ACHN (cell line): Measurements from ENCODE around the gene PHF19.

ENCODE experiments used
- DNase-seq: peaks from one replicate; pipeline ENCODE4 v3.0.0-alpha.2; 2015
- in situ Hi-C: cut with HindIII; loops from 2 replicates; pipeline ENCODE4 v1.10.0; 2017; ENCODE audit warnings: low sequenced_read_pairs, low pct_ligation_motif_present, low pct_unique_long_range_greater_than_20kb

PHF19 gene

DNA sequence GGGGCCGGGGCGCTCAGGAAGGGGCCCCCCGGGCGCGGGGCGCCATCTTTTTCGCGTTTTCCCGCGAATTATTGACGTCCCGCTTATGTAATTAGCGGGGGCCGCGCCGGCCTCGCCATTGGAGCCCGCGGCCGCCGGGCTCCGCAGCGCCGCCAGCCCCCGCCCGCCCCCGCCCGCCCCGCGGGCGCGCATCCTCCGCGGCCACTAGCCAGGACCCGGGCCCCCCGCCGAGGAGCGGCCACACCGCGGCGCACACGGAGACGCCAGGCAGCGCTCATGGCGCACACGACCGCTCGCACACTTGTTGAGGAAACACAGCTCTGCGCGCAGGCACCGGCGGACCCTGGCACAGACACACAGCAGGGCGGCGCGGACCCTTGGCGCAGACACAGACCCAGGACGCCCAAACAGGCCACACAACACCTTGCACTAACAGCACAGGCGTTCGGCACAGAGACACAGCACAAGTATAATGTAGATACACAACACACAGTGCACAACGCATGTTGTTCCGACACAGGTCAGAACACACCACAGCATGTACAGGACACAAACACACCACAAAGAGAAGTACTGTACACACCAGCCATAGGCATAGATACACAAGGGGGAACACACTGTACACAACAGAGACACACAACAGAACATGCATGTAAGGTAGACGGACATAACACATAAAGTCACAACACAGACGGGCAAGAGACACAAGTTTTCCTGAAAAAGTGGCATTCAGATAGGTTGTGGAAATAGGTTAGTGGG is 467 bp upstream of the PHF19 start:
- in situ Hi-C loops, result no loop called here
- peak; percentile 74 for DNase-seq

GRCh38 chr9:120875954-120876841 is 790 bp downstream of the PHF19 start:
- DNase-seq, result peak; percentile 93
- in situ Hi-C loops, result no loop called here

GRCh38 chr9:120875643-120875953 is 1.4 kb downstream of the PHF19 start:
- in situ Hi-C loops, result no loop called here
- DNase-seq, result peak; percentile 12

DNA sequence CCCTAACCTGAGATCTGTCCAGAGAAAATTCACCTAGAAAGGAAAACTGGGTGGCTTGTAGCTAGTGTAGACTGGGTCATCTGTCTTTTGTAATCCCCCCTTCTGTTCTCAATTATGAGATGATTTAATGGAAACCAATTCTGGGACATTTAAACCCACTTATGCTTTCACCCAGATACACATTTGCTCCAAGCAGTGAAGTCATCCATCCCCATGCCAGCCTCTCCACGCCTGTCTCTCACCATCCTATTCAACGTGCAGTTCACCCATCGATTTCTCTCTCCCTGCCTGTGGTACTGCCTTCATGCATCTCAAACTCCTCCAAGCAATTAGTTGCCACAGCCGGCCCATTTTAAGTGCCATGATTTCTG is 1.8 kb downstream of the PHF19 start:
- no peak for DNase-seq
- in situ Hi-C loops, result no loop called here

GRCh38 chr9:120874226-120875194 is 2.5 kb downstream of the PHF19 start:
- in situ Hi-C loops, result no loop called here
- DNase-seq, result no peak

- in situ Hi-C loops, result no loop called here
- DNase-seq, result peak; percentile 71
These were observed 3.5 kb downstream of the PHF19 start for GRCh38 chr9:120873512-120873911.

- in situ Hi-C loops, result no loop called here
- DNase-seq, result no peak
These were observed 4.0 kb downstream of the PHF19 start for GRCh38 chr9:120872791-120873502.

- DNase-seq, result no peak
- in situ Hi-C loops, result no loop called here
These were observed 6.8 kb downstream of the PHF19 start for GRCh38 chr9:120870206-120870605.

GRCh38 chr9:120869726-120870125 is 7.3 kb downstream of the PHF19 start:
- in situ Hi-C loops, result no loop called here
- no peak for DNase-seq

GRCh38 chr9:120869360-120869687 is 7.7 kb downstream of the PHF19 start:
- in situ Hi-C loops, result no loop called here

DNA sequence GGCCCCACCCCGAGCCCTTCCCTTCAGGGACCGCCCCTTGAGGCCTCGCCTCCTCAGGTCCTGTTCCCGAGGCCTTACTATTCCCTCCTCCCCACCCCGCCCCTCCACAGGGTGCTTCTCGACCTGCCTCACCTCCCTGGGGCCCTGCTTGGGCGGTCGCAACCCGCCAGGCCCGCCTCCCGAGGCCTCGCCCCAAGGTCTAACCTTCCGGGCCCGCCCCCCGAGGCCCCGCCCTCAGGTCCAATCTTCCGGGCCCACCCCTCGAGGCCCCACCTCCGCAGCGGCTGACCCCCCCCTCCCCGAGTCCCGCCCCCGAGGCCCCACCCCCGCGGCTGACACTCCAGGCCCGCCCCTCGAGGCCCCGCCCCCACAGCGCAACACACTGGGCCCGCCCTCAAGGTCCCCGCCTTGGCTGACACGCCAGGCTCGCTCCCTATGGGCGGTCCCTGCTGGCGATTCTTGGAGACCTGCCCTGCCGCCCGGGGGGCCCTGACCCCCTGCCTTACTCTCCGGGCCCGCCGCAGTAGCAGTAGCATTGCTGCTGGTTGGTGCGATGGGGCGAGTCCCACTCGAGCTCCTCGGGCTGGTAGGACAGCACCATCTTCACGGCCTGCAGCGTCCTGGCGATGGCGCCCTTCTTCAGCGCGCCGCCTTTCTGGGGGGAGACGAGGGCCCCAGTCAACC is 8.2 kb downstream of the PHF19 start:
- DNase-seq, result peak; percentile 94
- in situ Hi-C loops, result no loop called here

More at GRCh38 chr9:120869360-120869687, 7.7 kb downstream of the PHF19 start:
- no peak for DNase-seq

DNA sequence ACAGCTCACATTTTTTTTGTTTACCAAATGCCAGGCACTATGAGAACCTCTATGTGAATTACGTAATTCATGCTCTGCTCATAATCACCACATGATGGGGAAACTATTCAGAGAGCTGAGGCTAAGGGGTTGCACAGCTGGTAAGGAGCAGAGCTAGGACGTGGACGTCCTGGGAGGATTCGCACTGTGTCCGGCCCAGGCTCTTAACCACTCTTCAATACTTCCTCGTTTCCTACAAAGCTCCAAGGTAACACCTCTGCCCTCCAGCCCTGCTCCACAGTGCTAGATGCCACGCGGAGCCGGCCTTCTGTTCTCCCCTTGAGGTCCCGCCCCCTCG is 8.7 kb downstream of the PHF19 start:
- no peak for DNase-seq
- in situ Hi-C loops, result no loop called here

GRCh38 chr9:120867676-120868338 is 9.2 kb downstream of the PHF19 start:
- DNase-seq, result no peak
- in situ Hi-C loops, result no loop called here

DNA sequence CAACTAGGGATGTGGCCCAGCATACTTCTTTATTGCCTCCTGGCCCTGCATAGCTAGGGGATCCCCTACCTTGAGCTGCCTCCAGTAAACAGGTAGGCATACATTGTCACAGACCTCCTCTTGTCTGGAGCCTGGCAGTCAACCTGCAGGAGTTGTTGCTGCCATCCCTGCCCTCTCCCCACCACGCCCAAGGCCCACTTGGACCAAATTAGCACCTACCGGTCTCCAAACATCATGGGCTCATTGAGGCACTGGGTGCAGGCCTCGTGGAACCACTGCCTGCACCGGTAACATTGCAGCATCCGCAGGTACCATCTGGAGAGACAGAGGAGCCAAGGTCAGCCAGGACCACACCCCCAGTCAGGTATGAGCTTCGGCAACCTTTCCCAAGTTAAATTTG is 10.3 kb downstream of the PHF19 start:
- DNase-seq, result no peak
- in situ Hi-C loops, result no loop called here

- in situ Hi-C loops, result no loop called here
- no peak for DNase-seq
These were observed 11.2 kb downstream of the PHF19 start for GRCh38 chr9:120865809-120866208.

DNA sequence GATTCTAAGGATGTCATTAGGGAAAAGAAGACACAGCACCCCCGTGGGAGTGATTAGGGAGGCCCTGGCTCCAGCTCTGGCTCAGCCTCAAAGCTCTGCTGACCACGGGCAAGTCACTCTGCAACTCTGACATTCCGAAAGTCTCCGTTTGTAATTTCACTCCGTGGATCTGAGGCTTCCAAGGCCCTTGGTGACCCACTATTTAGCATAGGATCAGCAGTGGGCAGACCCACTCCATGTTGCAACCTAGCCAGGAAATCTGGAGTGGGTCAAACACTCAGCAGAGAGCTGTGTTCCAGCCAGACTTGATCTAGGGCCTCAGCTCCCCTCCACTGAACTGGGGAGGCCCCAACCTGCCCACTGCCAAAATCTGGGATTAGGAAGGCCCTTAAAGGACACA is 11.8 kb downstream of the PHF19 start:
- no peak for DNase-seq
- in situ Hi-C loops, result no loop called here

GRCh38 chr9:120864719-120865118 is 12.3 kb downstream of the PHF19 start:
- DNase-seq, result no peak
- in situ Hi-C loops, result no loop called here

GRCh38 chr9:120863833-120864232 is 13.2 kb downstream of the PHF19 start:
- in situ Hi-C loops, result no loop called here
- no peak for DNase-seq
